ENCODE data around the gene NELFA. TPM values are rescaled to one million over a fixed set of nuclear protein-coding genes. Genes with fewer than 3 reads are reported as not detected.
"Not testable (repeated sequence)": the region's sequence is repeated elsewhere in the genome, so short reads cannot be mapped to it uniquely, and the experiment has no call there.

The NELFA gene
- total RNA-seq, 1 experiment from 2014 or later: 26.4 TPM

DNA sequence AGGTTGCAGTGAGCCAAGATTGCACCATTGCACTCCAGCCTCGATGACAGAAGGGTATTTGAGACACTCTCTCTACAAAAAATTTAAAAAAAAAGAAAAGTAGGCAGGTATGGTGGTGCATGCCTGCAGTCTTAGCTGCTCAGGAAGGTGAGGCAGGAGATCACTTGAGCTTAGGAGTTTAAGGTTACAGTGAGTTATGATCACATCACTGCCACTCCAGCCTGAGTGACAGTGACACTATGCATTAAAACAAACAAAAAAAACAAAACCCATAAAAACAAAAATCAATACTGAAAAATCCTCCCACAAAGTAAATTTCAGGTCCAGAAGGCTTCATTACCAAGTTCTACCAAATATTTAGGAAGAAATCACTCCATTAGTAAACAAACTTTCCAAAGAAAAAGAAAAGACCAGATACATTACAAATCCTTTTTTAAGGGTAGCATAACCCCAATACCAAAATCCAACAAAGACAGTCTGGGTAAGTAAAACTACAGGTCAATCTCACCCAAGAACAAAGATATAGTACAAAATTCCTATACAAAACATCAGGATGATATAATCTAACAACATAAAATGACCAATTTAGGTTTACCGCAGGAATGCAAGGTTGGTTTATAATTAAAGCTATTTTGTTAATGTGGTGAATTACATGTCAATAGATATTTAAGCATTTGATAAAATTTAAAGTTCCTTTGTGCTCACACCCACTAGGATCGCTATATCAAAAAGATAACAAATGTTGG lies 11.7 kb downstream of the NELFA start:
- no peak for DNase-seq (ENCODE audit: low read depth)

DNA sequence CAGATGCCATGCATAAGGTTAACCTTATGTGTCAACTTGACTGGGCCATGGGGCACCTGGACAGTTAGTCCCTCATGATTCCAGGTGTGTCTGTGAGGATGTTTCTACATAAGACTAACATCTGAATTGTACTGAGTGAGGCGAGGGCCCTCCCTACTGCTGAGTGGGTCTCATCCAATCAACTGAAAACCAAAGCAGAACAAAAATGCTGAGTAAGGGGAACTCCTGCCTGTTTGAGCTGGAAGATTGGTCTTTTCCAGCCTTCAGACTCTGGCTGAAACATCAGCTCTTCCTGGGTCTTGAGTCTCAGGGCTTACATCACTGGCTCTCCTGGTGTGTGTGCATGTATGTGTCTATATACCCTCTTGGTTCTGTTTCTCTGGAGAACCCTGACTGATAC lies 13.8 kb downstream of the NELFA start:
- DNase-seq (ENCODE audit: low read depth): no peak

- DNase-seq (ENCODE audit: low read depth): not testable (repeated sequence)
Measured at GRCh38 chr4:1993718-1994516, 14.9 kb downstream of the NELFA start.

DNA sequence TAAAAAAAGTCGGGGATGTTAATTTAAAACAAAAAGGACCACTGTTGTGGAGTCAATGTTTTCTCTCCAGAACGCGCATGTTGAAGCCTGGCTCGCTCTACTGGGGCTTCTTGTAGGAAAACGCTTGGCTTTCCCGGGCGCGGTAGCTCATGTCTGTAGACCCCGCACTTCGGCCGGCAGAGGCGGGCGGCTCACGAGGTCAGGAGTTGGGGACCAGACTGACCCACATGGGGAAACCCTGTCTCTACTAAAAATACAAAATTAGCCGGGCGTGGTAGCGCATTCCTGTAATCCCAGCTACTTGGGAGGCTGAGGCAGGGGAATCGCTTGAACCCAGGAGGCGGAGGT lies 15.6 kb downstream of the NELFA start:
- no peak for DNase-seq (ENCODE audit: low read depth)

GRCh38 chr4:1992468-1993168 lies 16.2 kb downstream of the NELFA start:
- no peak for DNase-seq (ENCODE audit: low read depth)

DNA sequence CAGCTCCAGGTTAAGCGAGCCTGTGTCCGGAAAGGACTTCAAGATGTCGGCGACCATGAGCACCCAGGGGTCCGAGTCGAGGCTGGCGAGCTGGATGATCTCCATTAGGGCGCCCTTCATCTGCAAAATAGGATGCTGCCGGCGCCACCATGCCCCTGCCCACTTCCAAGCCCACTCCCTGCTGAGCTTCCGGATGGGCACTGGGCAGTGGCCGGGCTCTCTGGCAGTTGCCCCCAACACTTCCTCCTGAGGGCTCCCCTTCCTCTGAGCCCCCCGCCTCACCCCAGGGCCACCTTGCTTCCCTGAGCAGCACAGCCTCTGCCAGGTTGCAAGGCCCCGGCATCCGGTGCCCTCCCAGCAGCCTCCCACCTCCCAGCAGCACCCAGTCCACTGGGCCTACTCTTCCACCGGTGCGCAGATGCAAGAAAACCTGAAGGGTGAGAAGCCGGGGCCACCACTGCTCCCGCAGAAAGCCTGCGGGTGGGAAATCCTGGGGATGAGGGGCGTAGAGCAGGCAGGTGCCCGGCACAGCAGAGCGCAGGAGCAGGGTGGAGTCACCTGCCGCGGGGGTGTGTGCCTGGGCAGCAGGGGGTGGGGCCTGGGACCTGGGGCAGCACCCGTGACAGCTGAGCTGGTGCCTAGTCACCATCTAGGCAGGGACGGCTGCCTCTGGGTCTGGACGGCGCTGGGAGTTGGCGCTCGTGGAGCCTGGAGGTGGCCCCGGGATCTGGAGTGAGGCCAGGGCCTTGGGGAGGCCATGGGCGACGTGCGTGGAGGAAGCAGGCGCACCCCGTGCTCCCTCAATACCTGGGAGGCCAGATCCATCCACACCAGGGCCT lies 17.0 kb downstream of the NELFA start:
- DNase-seq (ENCODE audit: low read depth): no peak

DNA sequence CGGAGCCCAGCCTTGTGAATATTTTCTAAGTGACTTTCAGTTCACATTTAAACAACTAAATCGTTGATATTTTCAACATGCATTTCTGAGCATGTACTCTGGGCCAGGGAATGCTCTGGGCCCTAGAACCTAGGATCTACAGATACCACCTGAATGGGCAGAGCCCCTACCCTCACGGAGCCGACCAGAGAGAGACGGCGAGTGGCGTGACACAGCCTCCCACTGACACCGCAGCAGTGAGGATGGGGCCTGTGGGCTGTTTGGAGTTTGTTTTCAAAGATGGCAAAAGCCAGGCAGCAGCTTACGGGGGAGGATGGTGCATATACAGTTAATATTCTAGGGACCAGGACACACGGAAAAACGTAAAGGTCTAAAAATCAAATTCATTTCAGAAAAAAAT lies 17.7 kb downstream of the NELFA start:
- no peak for DNase-seq (ENCODE audit: low read depth)

- no peak for DNase-seq (ENCODE audit: low read depth)
Measured at GRCh38 chr4:1990676-1991075, 18.1 kb downstream of the NELFA start.

DNA sequence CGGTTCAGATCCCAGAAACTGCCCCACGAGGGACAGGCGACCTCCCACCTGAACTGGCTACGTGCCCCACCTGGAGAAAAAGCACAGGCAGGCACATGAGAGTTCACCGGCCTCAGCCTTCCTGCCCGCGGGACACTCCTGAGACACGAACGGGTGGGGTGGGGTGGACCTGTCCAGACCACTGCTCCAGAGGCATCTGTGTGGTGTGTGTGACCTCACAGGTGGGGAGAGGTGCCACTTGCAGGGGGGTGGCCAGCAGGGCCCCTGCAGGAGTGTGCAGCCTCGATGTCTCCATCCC lies 18.5 kb downstream of the NELFA start:
- DNase-seq (ENCODE audit: low read depth): no peak

DNA sequence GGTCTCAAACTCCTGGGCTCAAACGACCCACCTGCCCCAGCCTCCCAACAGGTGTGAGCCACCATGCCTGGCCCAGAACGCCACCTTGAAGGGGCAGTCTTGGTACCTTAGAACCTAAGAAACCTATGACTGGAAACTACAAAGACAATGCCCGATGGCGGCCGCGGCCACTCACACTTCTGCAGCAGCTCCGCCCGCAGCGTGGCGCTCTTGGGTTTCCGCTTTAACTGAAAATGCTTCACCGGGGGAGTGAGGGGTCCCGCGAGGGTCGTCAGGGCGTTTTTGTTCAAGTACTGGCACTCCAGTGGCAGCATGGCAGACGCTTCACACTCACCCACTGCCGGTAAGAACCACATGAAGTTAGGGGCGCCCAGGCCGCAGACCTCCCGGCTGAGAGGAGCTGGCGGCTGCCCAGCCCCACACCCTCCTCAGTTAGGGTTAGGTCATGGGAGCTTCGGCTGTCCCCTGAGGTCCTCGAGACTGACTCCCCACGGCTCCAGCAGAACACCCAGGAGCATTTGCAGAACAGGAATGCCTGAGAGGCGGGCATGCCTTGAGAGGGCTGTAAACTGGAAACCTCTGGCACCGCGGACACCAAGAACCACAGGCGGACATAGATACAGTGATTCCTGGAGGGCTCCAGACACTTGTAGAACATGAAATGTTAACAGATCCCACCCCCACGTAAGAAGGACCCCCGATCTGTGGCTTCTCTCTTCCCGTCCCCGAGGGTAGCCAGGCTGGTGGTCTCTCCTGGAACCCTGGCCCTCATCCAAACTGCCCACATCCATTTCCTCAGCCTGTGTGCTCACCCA lies 19.0 kb downstream of the NELFA start:
- no peak for DNase-seq (ENCODE audit: low read depth)

- no peak for DNase-seq (ENCODE audit: low read depth)
Measured at GRCh38 chr4:1988327-1988724, 20.4 kb downstream of the NELFA start.

DNA sequence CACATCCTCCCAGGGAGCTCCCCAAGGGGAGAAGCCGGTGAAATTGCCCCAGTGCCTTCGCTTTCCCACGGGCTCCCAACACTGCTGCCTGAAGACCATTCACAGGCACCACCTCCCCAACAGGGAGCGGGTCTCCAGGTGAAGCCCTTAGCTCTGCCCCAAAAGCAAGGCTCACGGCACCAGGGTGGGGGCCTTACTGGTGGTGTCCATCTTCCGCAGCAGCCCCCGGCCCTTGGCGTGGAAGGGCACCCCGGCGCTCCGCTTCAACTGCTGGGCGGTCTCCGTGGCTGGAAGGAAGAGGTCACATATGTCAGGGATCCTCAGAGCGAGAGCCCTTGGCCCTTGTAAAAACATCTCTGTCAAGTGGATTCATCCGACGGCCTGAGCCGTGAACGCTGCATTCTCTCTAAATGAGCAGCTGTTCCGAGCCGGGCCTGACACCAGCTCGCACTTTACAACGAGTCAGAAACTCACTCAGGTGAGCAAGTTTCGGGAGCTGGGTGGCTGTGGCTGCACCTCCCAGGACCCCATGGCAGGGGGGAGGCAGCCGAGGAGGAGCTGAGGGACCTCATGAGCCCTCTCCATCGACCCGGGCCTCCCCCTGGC lies 20.9 kb downstream of the NELFA start:
- no peak for DNase-seq (ENCODE audit: low read depth)

DNA sequence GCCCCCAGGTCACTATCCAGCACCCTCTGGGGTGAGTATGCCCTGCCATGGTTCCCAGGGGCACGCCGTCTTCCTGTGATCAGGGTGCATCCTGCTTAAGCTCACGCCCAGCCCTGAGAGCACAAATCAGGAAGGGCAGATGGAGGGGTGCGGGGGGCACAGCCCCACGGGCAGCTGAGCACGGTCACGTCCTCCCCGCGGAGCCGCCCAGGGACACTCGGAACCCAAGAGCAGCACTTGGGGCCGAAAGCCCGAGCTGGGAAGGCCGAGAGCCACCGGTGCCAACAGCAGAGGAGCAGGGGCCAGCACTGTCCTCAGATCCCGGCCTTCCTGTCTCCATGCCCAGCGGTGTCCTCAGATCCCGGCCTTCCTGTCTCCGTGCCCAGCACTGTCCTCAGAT lies 21.5 kb downstream of the NELFA start:
- no peak for DNase-seq (ENCODE audit: low read depth)

DNA sequence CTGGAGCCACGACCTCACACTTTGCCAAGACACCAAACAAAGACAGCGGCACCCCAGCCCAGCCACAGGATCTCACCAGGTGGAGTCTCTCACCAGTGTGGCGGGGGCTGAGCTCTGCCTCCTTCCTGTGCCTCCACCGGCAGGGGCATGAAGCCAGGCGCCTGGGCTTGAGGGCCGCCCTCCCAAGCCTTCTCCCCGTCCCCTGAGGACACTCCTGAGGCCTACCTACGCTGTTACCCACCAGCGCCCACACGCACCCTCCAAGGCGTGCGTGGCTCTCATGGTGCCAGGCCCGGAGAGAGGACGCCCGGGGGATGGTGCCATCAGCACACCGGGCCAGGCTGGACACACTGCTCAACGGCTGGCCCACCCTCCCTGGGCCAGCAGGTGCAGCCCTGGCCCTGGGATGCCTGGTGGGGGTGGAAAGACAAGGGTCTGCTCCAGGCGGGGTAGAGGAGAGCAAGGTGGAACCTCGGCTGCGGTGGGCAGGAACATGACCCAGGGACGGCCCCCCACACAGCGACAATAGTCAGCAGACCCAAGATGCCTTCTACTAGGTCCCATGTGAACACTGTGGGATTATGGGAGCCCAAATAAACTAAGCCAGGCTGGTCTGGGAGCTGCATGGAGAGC lies 22.1 kb downstream of the NELFA start:
- no peak for DNase-seq (ENCODE audit: low read depth)

GRCh38 chr4:1985780-1986577 lies 22.8 kb downstream of the NELFA start:
- no peak for DNase-seq (ENCODE audit: low read depth)

DNA sequence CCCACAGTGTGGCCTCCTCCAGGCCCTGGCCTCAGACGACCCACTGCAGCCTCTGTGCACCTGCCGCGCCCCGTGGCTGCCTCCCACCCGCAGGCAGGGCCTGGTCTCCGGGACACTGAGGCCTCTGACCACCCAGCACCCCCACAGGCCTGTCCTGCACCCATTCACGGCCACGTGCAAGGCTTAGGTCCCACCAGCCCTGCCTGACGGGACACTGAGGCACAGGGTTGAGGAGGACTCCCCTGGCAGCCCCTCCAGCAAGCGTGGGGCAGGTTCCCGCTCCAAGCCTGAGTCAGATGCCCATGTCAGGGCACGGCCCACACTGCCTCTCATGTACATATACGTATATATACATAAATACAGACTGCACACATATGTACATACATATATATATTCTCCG lies 23.5 kb downstream of the NELFA start:
- DNase-seq (ENCODE audit: low read depth): no peak

- DNase-seq (ENCODE audit: low read depth): no peak
Measured at GRCh38 chr4:1984406-1985191, 24.2 kb downstream of the NELFA start.

DNA sequence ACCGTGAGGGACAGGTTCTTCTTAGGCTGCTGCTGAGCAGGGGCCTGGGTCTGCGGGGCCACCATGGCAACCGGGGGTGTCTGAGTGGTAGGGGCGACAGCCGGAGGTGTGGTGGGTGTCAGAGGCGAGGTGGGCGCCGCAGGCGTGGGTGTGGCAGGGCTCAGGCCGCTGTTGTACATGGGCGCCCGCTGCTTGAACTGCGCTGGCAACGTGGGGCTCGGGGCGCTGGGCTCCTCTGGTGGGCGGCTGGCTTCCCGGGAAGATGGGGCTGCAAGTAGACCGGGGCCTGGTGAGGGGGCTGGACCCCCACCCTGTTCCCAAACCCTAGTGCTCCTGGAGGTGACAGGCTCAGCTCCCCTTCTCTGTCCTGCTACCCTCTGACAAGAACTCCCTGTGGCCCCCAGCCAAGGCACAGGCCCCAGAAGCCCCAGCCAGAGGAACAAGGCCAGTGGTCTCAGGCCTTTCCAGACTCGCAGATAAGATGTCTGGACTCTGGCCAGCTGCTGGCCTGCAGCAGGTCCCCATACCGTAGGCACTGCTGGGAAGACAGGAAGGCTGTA lies 24.8 kb downstream of the NELFA start:
- DNase-seq (ENCODE audit: low read depth): no peak
